Fibroblast of skin of right biceps (primary cell): Measurements from ENCODE around the gene KIF5B.
"Not testable (repeated sequence)": the region's sequence is repeated elsewhere in the genome, so short reads cannot be mapped to it uniquely, and the experiment has no call there.

Source experiments
- DNase-seq: peaks from one replicate; pipeline ENCODE4 v3.0.0-alpha.2; 2013

Gene KIF5B

DNA sequence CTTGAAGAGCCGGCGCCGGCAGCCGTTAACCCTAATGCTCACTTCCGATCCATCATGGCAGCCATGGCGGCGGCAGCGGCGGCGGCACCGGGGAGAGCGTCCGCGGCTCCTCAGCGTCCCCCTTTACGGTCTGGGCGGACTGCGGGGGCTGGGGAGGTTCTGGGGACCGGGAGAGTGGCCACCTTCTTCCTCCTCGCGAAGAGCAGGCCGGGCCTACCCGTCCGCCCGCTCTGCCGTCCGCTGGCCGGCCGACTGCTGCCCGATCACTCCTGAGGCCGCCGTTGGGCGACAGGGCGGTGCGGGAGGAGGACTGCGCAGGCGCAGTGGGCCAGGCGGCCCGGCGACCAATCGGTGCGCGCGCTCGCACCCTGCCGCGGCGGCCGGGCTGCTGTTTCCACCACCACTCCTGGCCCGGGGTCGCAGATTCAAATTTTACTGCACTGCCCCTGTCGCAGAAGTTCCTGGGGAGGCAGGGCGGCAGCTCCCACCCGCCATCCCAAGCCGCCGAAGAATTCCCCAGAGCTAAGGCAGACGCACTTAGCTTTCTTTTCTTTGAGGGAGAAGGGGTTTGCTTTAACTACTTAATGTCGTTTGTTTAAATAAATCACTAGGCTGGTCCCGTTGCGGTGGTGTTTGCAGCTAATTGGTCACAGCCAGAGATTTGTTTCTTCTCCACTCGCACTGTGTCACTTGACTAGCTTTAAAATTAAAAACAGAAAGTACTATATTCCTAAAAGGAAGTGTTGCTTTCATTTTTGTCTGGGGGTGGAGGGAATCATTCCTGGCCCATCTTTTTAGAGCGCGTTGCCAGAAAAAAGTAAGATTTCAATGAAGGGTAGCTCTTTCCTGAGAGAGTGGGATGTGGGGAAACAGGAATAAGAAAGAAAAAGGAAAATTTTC is at the start of gene KIF5B:
Gene KIF5B, minus strand, starts transcription at position 290 of the 900 bp plus-strand sequence. CDS start 452 bp downstream, outside the sequence.
- peak; percentile 89 for DNase-seq

DNA sequence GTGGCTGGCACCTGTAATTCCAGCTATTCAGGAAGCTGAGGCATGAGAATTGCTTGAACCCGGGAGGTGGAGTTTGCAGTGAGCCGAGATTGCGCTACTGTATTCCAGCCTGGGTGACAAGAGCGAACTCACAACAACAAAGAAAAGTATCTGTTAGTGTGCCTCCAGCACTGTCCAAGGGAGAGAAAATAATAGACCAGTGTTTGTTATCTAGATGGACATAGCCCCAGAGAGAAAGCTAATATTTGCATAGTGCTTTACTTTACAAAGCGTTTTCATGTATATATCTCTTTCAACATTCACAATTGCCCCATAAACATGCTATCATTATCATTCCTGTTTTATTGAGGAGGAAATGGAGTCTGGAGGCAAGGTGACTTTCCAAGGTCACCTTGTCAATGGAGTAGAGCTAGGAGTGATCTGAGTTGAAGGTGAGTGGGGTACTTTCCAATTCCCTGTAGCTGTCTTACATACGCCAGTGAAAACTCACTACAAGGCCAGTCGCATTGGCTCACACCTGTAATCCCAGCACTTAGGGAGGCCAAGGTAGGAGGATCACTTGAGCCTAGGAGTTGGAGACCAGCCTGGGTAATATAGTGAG is 49.7 kb upstream of the KIF5B start:
- DNase-seq: no peak

DNA sequence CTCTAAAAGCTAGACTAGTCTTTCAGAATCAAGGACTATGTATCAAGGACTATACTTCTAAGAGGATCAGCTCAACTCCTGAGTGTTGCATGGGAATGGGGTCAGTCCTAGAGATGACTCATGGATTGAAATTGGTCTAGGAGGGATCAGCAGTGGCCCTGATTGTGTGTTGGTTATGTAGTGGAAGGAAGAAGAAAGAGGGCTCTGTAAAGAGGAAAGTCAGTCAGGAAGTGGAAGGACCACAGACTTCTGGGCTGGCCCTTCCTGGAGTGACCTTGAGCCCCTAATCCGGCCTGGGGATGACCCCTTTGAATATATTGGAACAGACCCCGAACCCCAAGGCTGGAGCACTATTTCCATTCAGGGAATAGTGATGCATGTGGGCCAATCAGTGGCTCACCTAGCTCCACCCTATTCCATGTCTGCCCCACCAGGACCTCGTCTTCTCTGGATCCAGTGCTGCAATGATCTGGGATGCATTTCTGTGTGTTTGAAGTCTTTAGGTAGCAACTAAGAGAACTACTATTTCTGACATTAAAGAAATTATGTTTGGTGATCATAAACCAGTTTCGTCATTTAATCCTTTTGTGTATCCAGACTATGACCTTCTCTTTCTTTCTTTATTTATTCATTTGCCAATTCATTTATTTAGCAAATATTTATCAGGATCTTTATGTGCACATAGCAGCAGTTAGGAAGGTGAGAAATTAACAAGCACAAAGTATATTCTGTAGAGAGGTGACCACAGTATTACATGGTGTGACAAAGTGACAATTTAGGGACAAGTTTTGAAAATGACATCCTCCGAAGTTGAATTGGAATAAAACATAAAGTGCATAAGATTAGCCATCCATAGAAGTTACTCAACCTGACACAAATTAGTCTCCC is 48.6 kb upstream of the KIF5B start:
- no peak for DNase-seq

DNA sequence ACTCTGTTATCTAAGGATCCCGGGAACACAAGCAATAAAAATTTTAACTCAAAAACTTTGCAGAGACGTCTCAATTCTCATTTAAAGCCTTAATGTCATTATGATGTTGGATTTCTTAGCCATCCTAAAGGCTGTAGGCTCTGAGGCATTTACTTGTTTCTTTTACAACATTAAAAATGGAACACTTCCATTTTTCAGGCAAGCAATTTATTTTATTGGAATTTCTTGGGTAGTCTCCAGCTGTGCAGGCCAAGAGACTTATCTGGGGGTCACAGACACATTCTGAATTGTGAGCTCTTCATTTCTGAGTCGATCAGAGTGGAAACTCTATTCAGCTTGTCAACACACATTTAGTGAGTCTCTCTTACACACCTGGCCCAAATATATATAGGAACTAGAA is 48.0 kb upstream of the KIF5B start:
- DNase-seq: no peak

DNA sequence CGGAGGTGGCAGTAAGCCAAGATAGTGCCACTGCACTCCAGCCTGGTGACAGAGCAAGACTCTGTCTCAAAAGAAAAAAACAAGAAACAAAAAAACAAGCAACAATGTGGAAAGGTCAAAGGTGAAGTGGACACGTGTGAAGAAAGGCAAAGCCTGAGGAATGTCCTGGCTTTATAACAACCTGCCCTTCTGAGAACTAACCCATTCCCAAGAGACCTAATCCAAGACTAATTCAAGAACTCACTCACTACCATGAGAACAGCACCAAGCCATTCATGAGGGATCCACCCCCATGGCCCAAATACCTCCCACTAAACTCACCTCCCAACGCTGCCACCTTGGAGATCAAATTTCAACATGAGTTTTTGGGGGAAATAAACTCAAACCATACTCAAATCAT is 47.5 kb upstream of the KIF5B start:
- DNase-seq: no peak

DNA sequence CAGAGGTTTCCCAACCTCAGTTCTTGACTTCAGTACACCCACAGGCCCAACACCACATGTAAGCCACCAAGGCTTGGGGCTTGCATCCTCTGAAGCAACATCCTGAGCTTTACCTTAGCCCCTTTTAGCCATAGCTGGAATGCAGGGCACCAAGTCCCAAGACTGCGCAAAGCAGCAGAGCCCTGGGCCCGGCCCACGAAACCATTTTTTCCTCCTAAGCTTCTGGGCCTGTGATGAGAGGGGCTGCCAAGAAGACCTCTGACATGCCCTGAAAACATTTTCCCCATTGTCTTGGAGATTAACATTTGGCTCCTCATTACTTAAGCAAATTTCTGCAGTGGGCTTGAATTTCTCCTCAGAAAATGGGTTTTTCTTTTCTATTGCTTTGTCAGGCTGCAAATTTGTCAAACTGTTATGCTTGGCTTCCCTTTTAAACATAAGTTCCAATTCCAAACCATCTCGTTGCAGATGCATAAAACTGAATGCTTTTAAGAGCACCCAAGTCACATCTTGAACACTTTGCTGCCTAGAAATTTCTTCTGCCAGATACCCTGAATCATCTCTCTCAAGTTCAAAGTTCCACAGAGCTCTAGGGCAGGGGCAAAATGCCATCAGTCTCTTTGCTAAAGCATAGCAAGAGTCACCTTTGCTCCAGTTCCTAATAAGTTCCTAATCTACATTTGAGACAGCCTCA is 42.5 kb upstream of the KIF5B start:
- not testable (repeated sequence) for DNase-seq

DNA sequence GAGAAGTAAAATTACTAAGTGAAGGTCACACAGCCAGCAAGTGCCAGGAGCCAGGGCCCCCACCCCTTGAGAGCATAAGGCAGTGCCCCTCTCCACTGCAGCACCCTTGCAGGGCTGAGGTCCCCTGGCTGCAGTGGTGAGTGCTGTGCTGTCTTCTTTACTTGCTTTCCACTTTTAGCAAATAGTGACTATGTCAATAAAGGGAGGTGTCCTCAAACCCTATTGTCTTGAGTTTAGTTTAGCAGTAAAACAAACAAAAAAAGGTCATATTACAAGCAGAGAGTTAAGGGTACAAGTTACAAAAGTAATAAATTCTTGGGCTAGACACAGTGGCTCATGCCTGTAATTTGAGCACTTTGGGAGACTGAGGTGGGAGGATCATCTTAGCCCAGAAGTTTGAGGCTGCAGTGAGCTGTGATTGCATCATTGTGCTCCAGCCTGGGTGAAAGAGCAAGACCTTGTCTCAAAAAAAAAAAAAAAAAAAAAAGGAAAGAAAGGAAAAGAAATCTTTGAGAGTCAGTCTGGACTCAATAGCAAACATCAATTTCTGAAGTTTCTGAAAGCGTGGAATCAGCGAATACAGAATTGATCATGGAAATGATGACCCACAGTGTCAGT is 39.0 kb upstream of the KIF5B start:
- DNase-seq: no peak

DNA sequence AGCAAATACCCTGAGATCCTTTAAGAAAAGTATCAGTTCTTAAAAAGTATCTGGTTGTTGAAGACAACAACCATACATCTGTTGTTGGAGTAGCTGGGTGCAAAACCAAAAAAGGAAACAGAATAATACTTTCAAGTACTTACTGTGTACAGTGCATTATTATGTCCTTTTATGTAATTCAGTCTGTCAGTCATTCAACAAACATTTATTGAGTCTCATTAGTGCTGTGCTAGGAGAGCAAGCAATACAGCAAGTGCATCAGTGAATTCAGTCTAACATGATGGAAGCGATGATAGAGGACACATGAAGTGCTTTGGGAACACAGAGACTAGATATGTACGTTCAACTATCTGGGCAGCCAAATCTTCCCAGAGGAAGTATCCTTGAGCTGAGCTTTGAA is 37.4 kb upstream of the KIF5B start:
- no peak for DNase-seq

DNA sequence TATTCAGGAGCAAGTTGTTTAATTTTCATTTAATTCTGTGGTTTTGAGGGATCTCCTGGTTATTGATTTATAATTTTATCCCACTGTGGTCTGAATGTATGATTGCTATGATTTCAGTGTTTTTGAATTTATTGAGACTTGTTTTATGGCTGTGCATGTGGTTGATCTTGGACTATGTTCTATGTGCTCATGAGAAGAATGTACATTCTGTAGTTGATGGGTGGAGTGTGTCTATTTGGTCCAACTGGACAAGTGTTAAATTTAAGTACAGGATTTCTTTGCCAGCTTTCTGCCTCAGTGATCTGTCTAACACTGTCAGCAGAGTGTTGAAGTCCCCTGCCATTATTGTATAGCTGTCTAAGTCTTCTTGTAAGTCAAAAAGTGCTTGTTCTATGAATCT is 34.8 kb upstream of the KIF5B start:
- DNase-seq: no peak

DNA sequence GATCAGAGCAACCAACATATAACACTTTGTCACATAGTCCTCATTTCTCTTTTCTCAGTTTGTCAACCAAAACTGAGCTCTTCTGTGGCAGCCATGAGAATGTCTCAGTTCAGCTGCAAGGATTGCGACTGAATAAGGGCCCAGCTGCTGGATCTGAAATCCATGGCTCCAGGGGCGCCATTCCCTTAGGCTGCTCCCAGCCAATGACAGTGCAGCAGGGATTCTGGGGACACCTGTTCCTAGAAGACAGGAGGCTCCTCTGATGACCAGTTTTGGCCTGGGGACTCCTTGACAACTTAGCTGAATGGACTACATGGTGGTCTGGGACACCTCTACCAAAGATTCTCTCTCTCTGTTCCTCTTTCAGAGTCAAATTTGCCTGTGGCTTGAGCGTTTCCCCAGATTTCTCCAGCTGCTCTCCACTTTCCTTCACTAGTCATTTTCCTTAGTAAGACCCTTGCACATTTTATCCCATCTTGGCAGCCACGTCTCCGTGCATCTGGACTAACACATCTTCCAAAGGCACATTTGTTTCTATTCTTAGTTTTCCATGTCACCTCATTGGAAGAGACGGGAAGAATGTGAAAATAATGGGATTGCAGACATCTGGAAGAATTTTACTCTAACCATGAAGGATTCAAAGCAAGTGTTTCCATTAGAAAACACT is 28.1 kb upstream of the KIF5B start:
- DNase-seq: no peak

DNA sequence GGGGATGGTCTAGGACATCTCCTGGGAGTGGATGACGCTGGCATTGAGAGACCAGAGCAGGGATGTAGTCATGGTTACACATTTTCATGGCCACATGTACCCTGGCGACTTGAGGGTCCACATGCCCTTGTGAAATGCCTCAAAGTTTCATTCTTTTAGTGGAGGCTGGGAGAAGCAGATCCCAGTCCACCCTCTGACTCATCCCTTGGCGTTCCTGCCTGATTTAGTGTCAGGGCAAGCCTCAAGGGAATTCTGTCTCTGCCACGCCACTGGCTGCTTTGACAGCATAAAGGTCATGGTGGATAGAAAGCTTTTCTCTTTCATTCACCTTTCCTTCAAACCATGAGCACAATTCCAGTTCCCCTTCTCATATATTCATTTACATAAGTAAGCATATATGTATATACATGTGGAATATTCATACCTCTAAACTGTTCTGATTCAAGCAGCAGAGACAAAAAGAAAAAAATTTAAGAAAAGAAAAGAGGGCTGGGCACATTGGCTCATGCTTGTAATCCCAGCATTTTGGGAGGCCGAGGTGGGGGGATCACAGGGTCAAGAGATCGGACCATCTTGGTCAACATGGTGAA is 21.8 kb upstream of the KIF5B start:
- peak; percentile 73 for DNase-seq

DNA sequence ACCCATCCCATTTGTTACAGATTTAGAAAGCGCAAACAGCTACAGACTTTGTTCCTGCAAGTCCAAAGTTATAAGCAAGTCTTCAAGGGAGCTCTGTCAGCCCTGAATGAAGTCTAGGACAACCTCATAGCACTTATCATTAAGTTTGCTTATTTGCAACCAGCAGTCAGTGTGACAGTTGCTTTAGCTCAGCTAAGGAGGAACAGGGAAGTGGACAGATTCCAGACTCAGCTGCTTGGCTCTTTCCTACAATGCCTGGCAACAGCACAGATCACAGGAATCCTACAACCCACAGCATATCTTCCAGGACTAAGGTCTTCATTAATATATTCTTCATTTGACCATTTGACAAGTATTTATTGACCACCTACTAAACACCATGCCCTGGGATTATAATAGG is 17.4 kb upstream of the KIF5B start:
- no peak for DNase-seq

DNA sequence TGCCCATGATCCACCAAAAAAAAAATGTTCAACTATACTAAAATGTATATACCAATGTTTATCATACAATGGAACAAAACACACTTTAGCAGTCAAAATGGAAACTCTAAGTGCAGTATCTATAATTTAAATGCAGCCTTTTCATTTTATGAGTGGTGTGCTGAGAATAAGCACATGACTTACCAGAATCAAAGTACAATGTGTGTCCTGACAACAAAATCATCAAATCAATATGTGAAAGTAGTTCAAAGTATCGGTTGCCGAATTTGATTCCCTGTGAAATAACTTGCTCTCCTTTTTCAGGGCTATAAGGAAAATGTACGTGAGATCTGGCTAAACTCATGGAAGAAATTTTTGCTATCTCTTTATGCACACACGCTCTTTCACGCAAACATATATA is 16.9 kb upstream of the KIF5B start:
- DNase-seq: no peak

DNA sequence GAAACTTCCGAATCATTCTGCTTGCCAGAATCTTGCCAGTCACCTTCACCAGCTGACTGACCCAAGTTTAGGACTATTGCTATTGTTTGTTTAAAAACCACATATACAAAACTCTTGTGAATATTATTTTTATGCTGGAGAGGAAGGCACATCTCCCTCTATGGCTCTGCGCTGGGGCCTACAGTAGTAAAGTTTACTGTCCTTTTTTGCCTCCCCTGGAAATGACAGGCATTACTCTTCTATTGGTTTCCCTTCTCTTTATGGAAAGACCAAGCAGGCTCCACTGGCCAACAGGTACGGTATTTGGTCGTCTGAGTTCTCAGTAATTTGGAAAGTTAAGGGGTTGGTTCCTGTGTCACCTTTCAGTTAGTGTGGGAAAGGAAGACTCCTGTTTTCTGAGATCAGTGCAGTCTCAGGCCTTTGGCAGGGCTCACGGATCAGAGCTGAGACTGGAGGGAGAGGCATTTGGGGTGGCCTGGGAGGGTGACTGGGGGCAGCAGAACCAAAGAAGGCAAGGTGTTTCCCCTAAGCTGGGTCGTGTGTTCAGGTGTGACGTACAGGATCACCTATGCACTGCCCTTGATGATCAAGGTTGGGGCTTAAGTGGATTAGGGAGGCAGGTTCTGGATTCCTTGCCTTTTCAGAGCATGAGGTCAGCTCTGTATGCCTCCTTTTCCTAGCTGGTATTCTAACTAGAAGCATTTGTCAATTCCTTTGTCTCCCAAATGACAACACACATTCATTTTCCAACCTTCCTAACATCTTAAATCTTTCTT is 16.0 kb upstream of the KIF5B start:
- DNase-seq: no peak

DNA sequence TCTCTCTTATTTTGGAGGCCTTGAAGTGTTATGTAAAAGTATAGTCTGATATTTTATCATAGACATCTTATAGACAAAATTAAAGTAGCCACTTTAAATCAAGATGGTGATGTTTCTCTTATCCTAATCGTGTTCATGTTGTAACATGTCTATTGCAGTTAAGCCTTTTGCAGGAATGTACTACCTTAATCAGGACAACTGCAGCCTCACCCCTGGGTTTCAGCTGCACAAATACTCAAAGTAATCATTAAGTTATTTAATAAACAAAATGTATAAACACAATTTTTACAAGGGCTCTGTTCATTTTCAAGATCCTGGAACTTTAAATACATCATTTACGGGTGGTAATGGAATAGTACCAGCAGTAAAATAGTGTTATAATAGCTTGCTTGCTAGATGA is 14.4 kb upstream of the KIF5B start:
- DNase-seq: no peak

DNA sequence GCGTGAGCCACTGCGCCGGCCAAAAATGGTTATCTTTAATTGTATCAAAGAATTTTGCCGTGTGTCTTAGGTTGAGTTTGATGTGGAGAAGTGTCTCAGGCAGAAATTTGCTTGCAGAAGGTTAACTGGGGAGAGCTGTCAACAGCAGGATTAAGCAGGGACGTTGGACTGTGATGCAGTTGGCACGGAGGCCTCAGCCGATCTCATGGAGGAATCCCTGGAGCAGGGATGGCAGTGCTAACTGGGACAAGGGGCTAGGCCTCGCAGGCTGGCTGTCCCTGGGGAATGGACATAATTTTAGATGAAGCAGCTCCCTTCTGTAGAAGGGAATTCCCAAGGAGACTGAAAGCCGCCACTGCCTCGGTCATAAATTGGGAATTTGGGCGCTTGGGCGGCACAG is 12.3 kb upstream of the KIF5B start:
- DNase-seq: no peak

DNA sequence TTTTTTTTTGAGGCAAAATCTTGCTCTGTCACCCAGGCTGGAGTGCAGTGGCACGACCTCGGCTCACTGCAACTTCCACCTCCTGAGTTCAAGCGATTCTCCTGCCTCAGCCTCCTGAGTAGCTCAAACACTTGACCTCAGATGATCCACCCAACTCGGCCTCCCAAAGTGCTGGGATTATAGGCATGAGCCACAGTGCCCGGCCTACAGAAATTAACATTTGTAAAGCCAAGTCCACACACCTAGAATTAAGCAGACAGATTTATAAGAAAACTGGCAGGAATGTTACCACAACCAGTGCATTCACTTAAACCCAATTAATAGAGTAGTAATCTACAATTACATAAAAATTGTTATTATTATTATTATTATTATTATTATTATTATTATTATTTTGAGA is 11.7 kb upstream of the KIF5B start:
- not testable (repeated sequence) for DNase-seq

DNA sequence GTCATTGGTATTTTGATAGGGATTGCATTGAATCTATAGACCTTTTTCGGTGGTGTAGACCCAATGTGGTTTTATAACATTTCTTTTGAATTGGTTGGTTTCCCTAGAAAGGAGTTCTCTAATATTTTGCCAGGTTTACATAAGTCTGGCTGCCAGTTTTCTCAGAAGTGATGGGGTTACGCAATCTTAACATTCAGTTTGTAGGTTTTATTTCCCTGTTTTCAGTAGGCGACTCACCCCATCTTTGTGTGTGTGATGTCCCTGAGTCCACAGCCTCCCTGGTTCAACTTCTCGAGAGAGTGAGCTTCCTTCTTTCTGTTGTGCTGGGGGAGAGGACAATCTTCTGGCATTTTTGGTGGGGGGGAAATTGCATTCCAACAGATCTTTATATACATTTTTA is 9.6 kb upstream of the KIF5B start:
- DNase-seq: peak; percentile 79

DNA sequence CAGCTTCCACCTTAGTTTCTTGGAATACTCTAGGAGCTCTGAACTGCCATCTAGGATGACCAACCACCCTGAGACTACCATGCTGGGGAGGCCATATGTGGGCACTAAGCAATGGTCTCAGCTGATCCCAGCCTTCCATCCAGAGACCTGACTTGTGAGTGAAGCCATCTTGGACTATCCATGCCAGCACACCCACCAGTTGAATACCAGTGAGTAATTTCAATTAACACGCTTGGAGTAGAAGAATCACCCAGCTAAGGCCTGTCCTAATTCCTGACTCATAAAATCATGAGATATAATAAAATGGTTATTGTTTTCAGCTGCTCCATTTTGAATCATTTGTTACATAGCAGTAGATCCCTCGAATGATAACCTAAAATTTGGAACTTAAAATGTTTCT is 5.2 kb upstream of the KIF5B start:
- no peak for DNase-seq

DNA sequence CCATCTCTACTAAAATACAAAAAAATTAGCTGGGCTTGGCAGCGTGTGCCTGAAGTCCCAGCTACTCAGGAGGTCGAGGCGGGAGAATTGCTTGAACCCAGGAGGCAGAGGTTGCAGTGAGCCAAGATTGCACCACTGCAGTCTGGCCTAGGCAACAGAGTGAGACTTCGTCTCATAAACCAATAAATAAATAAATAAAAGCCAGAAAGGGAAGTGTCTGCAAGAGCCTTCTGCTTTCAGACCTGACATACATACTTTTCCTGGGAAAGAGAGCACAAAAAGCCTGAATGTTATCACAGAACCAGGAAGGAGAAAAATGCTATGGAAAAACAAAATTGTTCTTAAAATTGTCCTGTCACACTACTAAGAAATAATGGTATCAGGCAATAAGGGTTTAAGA is 4.1 kb upstream of the KIF5B start:
- DNase-seq: no peak

DNA sequence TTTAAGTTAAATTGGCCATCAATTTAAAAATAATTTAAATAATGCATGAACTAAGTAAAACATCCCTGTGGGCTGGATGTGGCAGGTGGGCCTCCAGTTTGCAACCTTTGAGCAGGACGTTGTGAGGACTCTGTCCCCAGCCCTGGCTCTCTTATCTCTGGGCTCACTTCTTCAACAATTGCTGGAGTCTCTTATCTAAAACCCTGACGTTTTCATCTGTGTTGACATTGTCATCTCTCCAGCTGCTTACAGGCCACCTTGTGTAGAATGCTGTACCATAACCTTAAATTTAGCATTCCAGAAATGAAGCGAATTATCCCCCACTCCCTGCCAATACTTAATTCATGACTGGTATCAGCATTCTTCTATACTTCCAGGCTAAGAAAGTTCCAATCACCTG is 3.2 kb upstream of the KIF5B start:
- no peak for DNase-seq
